ENCODE data around the gene CCDC40. TPM values are rescaled to one million over a fixed set of nuclear protein-coding genes. Genes with fewer than 3 reads are reported as not detected.

CCDC40 gene
- total and polyA plus RNA-seq, 2 of the 13 experiments (the other 11 are each of a cell fraction or from before 2014, with no cell fraction given), result 4.1 to 5.5 TPM

- TF ChIP-seq, protein P1, sequence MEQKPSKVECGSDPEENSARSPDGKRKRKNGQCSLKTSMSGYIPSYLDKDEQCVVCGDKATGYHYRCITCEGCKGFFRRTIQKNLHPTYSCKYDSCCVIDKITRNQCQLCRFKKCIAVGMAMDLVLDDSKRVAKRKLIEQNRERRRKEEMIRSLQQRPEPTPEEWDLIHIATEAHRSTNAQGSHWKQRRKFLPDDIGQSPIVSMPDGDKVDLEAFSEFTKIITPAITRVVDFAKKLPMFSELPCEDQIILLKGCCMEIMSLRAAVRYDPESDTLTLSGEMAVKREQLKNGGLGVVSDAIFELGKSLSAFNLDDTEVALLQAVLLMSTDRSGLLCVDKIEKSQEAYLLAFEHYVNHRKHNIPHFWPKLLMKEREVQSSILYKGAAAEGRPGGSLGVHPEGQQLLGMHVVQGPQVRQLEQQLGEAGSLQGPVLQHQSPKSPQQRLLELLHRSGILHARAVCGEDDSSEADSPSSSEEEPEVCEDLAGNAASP (CRISPR knock-in tag; IDR thresholded peaks at IDR 0.05; ENCODE audit: borderline replicate concordance), result peak; percentile 94
- TF ChIP-seq BRCA1 (CRISPR knock-in tag; IDR thresholded peaks at IDR 0.05) (0 out of 2 replicates have a peak, but pooled peaks have one; percentile 15), GLI4 (CRISPR knock-in tag; IDR thresholded peaks at IDR 0.05; ENCODE audit: borderline replicate concordance) (peak; percentile 52; the same call in 1 of the 2 replicates), ZNF782 (CRISPR knock-in tag; IDR thresholded peaks at IDR 0.05; ENCODE audit: borderline replicate concordance) (peak; percentile 75; the same call in 1 of the 2 replicates), FOSL2 (CRISPR knock-in tag; IDR thresholded peaks at IDR 0.05) (peak; percentile 93), ZNF691 (CRISPR knock-in tag; IDR thresholded peaks at IDR 0.05; ENCODE audit: borderline replicate concordance, low read depth) (peak; percentile 98; the same call in 1 of the 2 replicates), CAMTA2 (CRISPR knock-in tag; IDR thresholded peaks at IDR 0.05; ENCODE audit: borderline replicate concordance) (no peak), NFIC (IDR thresholded peaks at IDR 0.05; ENCODE audit: low read length) (no peak), ZFP1 (CRISPR knock-in tag; IDR thresholded peaks at IDR 0.05) (peak; percentile 88), ZNF574 (CRISPR knock-in tag; IDR thresholded peaks at IDR 0.05) (peak; percentile 94), ZNF253 (CRISPR knock-in tag; IDR thresholded peaks at IDR 0.05; ENCODE audit: borderline replicate concordance) (peak; percentile 92; the same call in 1 of the 2 replicates), ZNF570 (CRISPR knock-in tag; IDR thresholded peaks at IDR 0.05; ENCODE audit: borderline replicate concordance) (0 out of 2 replicates have a peak, but pooled peaks have one; percentile 79)
- TF ChIP-seq, protein P2, sequence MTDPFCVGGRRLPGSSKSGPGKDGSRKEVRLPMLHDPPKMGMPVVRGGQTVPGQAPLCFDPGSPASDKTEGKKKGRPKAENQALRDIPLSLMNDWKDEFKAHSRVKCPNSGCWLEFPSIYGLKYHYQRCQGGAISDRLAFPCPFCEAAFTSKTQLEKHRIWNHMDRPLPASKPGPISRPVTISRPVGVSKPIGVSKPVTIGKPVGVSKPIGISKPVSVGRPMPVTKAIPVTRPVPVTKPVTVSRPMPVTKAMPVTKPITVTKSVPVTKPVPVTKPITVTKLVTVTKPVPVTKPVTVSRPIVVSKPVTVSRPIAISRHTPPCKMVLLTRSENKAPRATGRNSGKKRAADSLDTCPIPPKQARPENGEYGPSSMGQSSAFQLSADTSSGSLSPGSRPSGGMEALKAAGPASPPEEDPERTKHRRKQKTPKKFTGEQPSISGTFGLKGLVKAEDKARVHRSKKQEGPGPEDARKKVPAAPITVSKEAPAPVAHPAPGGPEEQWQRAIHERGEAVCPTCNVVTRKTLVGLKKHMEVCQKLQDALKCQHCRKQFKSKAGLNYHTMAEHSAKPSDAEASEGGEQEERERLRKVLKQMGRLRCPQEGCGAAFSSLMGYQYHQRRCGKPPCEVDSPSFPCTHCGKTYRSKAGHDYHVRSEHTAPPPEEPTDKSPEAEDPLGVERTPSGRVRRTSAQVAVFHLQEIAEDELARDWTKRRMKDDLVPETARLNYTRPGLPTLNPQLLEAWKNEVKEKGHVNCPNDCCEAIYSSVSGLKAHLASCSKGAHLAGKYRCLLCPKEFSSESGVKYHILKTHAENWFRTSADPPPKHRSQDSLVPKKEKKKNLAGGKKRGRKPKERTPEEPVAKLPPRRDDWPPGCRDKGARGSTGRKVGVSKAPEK (CRISPR knock-in tag; IDR thresholded peaks at IDR 0.05; ENCODE audit: borderline replicate concordance), result peak; percentile 99; the same call in 1 of the 2 replicates
Observed at GRCh38 chr17:79993390-79994227, 42.8 kb upstream of the CCDC40 start (continued).
